HepG2 (cell line): ENCODE measurements around the gene SEPTIN11. TPM values are rescaled to one million over a fixed set of nuclear protein-coding genes. Genes with fewer than 3 reads are reported as not detected.

ENCODE experiments used
- AKAP8 ChIP-seq: sonication (generic); formaldehyde crosslinking; IDR thresholded peaks from 2 replicates; pipeline ENCODE4 v1.5.1; 2020; ENCODE audit warnings: mild to moderate bottlenecking, missing genetic modification reagents
- DNMT3B ChIP-seq: conservative IDR thresholded peaks from 2 replicates; pipeline ENCODE4 v1.6.1; 2016; ENCODE audit warnings: missing biosample characterization, control low read depth
- FOXM1 ChIP-seq: sonication (generic); formaldehyde crosslinking; IDR thresholded peaks from 2 replicates; pipeline ENCODE4 v1.5.0; 2020; ENCODE audit warnings: missing genetic modification reagents
- KAT8 ChIP-seq: IDR thresholded peaks from 2 replicates; pipeline ENCODE4 v1.6.1; 2016; ENCODE audit warnings: missing genetic modification reagents, missing compliant biosample characterization
- MTA1 ChIP-seq: sonication (generic); formaldehyde crosslinking; IDR thresholded peaks from 2 replicates; pipeline ENCODE4 v1.4.0; 2020; ENCODE audit warnings: missing genetic modification reagents, mild to moderate bottlenecking, borderline replicate concordance
- MYC ChIP-seq: sonication (generic); formaldehyde crosslinking; IDR thresholded peaks from 2 replicates; pipeline ENCODE4 v1.9.0; 2021; ENCODE audit warnings: missing genetic modification reagents, borderline replicate concordance
- NFIB ChIP-seq: sonication (generic); formaldehyde crosslinking; IDR thresholded peaks from 2 replicates; pipeline ENCODE4 v1.9.0; 2021; ENCODE audit warnings: missing genetic modification reagents, mild to moderate bottlenecking, borderline replicate concordance
- NFYB ChIP-seq: sonication (generic); formaldehyde crosslinking; IDR thresholded peaks from 2 replicates; pipeline ENCODE4 v1.4.0; 2020; ENCODE audit warnings: missing genetic modification reagents
- PHF8 ChIP-seq: sonication (generic); formaldehyde crosslinking; IDR thresholded peaks from 2 replicates; pipeline ENCODE4 v1.5.0; 2020; ENCODE audit warnings: missing genetic modification reagents
- SATB2 ChIP-seq: sonication (generic); formaldehyde crosslinking; IDR thresholded peaks from 2 replicates; pipeline ENCODE4 v1.5.0; 2020; ENCODE audit warnings: missing genetic modification reagents
- SKI ChIP-seq: fragments of 450-650 bp; IDR thresholded peaks from one replicate; pipeline ENCODE4 v1.6.1; 2018; ENCODE audit warnings: mild to moderate bottlenecking; ENCODE audit not compliant: partially characterized antibody
- TEAD2 ChIP-seq: sonication (generic); formaldehyde crosslinking; IDR thresholded peaks from 2 replicates; pipeline ENCODE4 v1.9.0; 2021; ENCODE audit warnings: missing genetic modification reagents
- U2AF2 ChIP-seq: fragments of 200-400 bp; formaldehyde crosslinking; IDR thresholded peaks from 2 replicates; pipeline ENCODE4 v1.6.1; 2017; ENCODE audit warnings: low read depth, mild to moderate bottlenecking, low read length
- YY1 ChIP-seq: IDR thresholded peaks from 2 replicates; pipeline ENCODE4 v1.6.1; 2011; ENCODE audit warnings: low read length, low read depth, moderate library complexity, mild to moderate bottlenecking; ENCODE audit not compliant: insufficient read depth, insufficient replicate concordance
- ZNF768 ChIP-seq: sonication (generic); formaldehyde crosslinking; IDR thresholded peaks from 2 replicates; pipeline ENCODE4 v1.4.0; 2020; ENCODE audit warnings: missing genetic modification reagents
- polyA plus RNA-seq, 8 experiments: library from polyadenylated mRNA; depleted of rRNA in 3 of 8; stranded (reverse) in 7 of 8; unstranded in 1 of 8; fragments of >200 nt; fragmentation: Illumina TruSeq in 4 of 8; extraction: Trizol in 4 of 8; gene quantifications; 2 replicates each; pipeline versions ENCODE4 v1.2.1 to v1.2.3, GENCODE V29; 2011 to 2016; ENCODE audit warnings: low read depth in 4 of 8, missing spikeins in 1 of 8, mixed read lengths in 1 of 8; ENCODE audit not compliant: insufficient read depth in 1 of 8
- total RNA-seq, 5 experiments: library from RNA; depleted of rRNA; stranded (reverse); fragments of >200 nt; fragmentation: Illumina TruSeq; extraction: Trizol; gene quantifications; 2 replicates each; pipeline ENCODE4 v1.2.3, GENCODE V29; 2016; ENCODE audit warnings: low read depth in 1 of 5
- TF ChIP-seq, protein P1 (sequence below): IDR thresholded peaks from 2 replicates; pipeline ENCODE4 v1.6.1; 2016; ENCODE audit warnings: low read depth, missing genetic modification reagents, missing compliant biosample characterization
- TF ChIP-seq, protein P2 (sequence below): sonication (generic); formaldehyde crosslinking; IDR thresholded peaks from 2 replicates; pipeline ENCODE4 v1.9.0; 2021; ENCODE audit warnings: missing genetic modification reagents, mild to moderate bottlenecking, borderline replicate concordance
- TF ChIP-seq, protein P3 (sequence below): sonication (generic); formaldehyde crosslinking; IDR thresholded peaks from 2 replicates; pipeline ENCODE4 v1.9.0; 2021; ENCODE audit warnings: missing genetic modification reagents, borderline replicate concordance

Gene SEPTIN11
- total and polyA plus RNA-seq, 2 of the 13 experiments (the other 11 are each of a cell fraction or from before 2014, with no cell fraction given), result 28.9 to 47.3 TPM

DNA sequence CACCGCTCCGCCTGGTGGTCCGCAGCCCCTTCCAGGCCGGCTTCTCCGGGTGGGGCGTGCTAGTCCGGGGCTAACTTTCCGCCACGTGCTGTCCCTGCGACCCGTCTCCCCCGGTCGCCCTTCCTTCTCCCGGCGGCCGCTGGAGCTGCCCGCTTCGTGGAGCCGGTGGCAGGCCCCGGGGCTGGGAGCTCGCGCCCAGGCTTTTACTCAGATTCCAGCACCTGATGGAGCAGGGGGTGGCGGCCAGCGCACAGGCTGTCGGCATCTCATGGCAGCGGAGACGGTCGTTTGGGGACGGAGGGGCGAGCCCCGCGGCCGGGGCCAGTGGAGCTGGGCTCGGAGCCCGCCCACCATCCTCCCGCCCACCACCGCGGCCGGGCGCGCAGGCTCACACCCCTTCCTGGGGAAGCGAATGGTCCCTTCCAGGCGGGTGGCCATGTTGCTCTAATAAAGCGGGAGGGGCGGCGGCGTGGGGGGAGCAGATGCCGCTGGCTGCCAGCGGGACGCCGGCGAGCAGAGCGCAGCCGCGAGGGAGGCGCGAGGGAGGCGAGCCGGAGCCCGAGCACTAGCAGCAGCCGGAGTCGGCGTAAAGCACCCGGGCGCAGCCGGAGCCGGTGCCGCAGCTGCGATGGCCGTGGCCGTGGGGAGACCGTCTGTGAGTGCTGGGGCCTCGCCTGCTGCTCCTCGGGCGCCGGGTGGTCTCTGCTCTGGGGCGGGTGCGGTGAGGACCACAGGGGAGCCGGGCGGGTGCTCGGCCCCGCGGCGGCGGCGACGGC, at the start of gene SEPTIN11 (continued):
- TF ChIP-seq, protein P1, sequence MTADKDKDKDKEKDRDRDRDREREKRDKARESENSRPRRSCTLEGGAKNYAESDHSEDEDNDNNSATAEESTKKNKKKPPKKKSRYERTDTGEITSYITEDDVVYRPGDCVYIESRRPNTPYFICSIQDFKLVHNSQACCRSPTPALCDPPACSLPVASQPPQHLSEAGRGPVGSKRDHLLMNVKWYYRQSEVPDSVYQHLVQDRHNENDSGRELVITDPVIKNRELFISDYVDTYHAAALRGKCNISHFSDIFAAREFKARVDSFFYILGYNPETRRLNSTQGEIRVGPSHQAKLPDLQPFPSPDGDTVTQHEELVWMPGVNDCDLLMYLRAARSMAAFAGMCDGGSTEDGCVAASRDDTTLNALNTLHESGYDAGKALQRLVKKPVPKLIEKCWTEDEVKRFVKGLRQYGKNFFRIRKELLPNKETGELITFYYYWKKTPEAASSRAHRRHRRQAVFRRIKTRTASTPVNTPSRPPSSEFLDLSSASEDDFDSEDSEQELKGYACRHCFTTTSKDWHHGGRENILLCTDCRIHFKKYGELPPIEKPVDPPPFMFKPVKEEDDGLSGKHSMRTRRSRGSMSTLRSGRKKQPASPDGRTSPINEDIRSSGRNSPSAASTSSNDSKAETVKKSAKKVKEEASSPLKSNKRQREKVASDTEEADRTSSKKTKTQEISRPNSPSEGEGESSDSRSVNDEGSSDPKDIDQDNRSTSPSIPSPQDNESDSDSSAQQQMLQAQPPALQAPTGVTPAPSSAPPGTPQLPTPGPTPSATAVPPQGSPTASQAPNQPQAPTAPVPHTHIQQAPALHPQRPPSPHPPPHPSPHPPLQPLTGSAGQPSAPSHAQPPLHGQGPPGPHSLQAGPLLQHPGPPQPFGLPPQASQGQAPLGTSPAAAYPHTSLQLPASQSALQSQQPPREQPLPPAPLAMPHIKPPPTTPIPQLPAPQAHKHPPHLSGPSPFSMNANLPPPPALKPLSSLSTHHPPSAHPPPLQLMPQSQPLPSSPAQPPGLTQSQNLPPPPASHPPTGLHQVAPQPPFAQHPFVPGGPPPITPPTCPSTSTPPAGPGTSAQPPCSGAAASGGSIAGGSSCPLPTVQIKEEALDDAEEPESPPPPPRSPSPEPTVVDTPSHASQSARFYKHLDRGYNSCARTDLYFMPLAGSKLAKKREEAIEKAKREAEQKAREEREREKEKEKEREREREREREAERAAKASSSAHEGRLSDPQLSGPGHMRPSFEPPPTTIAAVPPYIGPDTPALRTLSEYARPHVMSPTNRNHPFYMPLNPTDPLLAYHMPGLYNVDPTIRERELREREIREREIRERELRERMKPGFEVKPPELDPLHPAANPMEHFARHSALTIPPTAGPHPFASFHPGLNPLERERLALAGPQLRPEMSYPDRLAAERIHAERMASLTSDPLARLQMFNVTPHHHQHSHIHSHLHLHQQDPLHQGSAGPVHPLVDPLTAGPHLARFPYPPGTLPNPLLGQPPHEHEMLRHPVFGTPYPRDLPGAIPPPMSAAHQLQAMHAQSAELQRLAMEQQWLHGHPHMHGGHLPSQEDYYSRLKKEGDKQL (CRISPR knock-in tag), result peak; percentile 68; the same call in 1 of the 2 replicates
- TF ChIP-seq NFIB (CRISPR knock-in tag) (no peak), SKI (peak; percentile 50), ZNF768 (peak; percentile 4; the same call in 1 of the 2 replicates), NFYB (CRISPR knock-in tag) (no peak), DNMT3B (CRISPR knock-in tag) (no peak), TEAD2 (CRISPR knock-in tag) (no peak), MTA1 (CRISPR knock-in tag) (no peak), KAT8 (CRISPR knock-in tag) (peak; percentile 46; the same call in 1 of the 2 replicates), YY1 (peak; percentile 92), FOXM1 (no peak), AKAP8 (CRISPR knock-in tag) (no peak; the same call in 1 of the 2 replicates), SATB2 (CRISPR knock-in tag) (no peak), MYC (CRISPR knock-in tag) (peak; percentile 73), U2AF2 (no peak), PHF8 (CRISPR knock-in tag) (peak; percentile 84)
- TF ChIP-seq, protein P2, sequence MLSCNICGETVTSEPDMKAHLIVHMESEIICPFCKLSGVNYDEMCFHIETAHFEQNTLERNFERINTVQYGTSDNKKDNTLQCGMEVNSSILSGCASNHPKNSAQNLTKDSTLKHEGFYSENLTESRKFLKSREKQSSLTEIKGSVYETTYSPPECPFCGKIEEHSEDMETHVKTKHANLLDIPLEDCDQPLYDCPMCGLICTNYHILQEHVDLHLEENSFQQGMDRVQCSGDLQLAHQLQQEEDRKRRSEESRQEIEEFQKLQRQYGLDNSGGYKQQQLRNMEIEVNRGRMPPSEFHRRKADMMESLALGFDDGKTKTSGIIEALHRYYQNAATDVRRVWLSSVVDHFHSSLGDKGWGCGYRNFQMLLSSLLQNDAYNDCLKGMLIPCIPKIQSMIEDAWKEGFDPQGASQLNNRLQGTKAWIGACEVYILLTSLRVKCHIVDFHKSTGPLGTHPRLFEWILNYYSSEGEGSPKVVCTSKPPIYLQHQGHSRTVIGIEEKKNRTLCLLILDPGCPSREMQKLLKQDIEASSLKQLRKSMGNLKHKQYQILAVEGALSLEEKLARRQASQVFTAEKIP (CRISPR knock-in tag), result no peak
- TF ChIP-seq, protein P3, sequence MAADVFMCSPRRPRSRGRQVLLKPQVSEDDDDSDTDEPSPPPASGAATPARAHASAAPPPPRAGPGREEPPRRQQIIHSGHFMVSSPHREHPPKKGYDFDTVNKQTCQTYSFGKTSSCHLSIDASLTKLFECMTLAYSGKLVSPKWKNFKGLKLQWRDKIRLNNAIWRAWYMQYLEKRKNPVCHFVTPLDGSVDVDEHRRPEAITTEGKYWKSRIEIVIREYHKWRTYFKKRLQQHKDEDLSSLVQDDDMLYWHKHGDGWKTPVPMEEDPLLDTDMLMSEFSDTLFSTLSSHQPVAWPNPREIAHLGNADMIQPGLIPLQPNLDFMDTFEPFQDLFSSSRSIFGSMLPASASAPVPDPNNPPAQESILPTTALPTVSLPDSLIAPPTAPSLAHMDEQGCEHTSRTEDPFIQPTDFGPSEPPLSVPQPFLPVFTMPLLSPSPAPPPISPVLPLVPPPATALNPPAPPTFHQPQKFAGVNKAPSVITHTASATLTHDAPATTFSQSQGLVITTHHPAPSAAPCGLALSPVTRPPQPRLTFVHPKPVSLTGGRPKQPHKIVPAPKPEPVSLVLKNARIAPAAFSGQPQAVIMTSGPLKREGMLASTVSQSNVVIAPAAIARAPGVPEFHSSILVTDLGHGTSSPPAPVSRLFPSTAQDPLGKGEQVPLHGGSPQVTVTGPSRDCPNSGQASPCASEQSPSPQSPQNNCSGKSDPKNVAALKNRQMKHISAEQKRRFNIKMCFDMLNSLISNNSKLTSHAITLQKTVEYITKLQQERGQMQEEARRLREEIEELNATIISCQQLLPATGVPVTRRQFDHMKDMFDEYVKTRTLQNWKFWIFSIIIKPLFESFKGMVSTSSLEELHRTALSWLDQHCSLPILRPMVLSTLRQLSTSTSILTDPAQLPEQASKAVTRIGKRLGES (CRISPR knock-in tag), result no peak
